ENCODE measurements around the gene NSUN2. TPM values are rescaled to one million over a fixed set of nuclear protein-coding genes. Genes with fewer than 3 reads are reported as not detected.

NSUN2 gene
- polyA plus RNA-seq, 3 donors, result 24.4 to 63.4 (median 25.6) TPM

DNA sequence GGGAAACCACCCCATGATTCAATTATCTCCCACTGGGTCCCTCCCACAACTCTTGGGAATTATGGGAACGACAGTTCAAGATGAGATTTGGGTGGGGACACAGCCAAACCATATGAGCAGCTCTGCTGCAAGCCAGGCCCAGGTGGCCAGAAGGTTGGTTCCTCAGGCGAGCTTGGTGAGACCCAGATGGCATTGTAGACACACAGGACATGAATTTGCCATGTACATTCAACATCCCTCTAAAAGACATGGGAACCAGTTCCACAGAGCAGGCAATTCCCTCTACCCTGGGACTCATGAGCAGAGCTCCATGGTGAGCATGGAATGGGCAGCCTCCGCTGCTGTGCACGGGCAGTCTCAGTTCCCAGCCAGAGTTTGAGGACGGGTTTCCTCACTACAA, 53.3 kb downstream of the NSUN2 start:
- H3K27me3 Mint-ChIP-seq (ENCODE audit: low read depth in 3 of 3), result peaks cover 35 to 53% (median 38%) of the 10 kb centered on the region in 3 donors

DNA sequence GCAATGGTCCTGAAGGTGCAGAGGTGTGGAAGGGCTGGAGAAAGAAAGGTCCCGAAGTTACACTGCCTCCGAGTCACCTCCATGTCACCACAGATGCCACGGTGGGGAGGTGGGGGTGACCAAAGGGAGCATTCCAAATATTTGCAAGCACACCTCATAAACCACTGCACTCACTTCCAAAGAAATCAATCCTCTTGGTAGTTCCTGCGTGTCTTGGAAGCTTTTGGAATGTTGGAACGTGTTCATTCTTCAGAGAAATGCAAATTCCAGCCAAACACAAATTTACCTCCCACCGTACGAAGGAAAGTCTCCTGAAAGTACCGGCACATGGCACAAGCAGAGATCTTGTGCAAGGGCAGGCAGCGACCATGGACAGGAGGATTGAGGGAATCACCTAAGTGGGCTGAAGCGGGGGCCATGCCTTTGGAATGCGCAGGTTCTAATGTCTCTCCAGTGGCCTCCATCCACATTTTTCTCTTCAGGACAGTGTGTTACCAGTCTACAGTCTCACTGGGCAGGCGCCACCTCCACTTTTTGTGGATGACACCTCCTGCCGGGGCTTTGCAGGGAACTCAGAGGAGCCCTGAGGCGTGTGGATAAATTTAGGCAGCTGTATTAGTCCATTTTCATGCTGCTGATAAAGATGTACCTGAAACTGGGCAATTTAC, 54.0 kb downstream of the NSUN2 start:
- WGBS (ENCODE audit: insufficient coverage), result 97% methylated on average over 5 of the region's 14 CpGs
- Mint-ChIP-seq H3K27me3 (ENCODE audit: low read depth in 3 of 3) (peaks cover 27 to 45% (median 38%) of the 10 kb centered on the region in 3 donors), H3K9me3 (peaks cover 0 to 6% (median 0%) of the 10 kb centered on the region in 7 donors), H3K36me3 (no peaks in the 10 kb centered on the region), H3K27ac (no peak overlapping the region), H3K4me1 (no peaks in the 10 kb centered on the region), H3K4me3 (no peak overlapping the region)
- Histone ChIP-seq H3K9ac (ENCODE audit: insufficient read depth, low read length, poor library complexity, severe bottlenecking) (no peak overlapping the region), H4K20me1 (ENCODE audit: insufficient read depth, low read length) (no peaks in the 10 kb centered on the region), H3K27ac (ENCODE audit: low read depth in 1 of 2, low read length in 2 of 2) (no peak overlapping the region), H2AFZ (ENCODE audit: insufficient read depth, low read depth, low read length, poor library complexity, severe bottlenecking) (no peak overlapping the region), H3K4me1 (ENCODE audit: control insufficient read depth in 1 of 2, insufficient read depth in 2 of 2, low read length in 2 of 2) (no peaks in the 10 kb centered on the region), H3K4me3 (replicated peaks in 1 of 3; ENCODE audit: low read depth in 2 of 3, low read length in 3 of 3) (no peak overlapping the region), H3K79me2 (ENCODE audit: insufficient read depth, low read length) (no peaks in the 10 kb centered on the region), H3K4me2 (replicated peaks; ENCODE audit: extremely low read depth, low read length, poor library complexity, severe bottlenecking) (no peak overlapping the region), H3K9me3 (replicated peaks in 1 of 2; ENCODE audit: control insufficient read depth in 1 of 2, insufficient read depth in 1 of 2, low read length in 2 of 2) (no peaks in the 10 kb centered on the region), H3K27me3 (ENCODE audit: control insufficient read depth in 2 of 2, insufficient read depth in 2 of 2, low read length in 2 of 2) (peaks cover 15 to 29% of the 10 kb centered on the region in 2 donors), H3K36me3 (replicated peaks in 1 of 2; ENCODE audit: control insufficient read depth in 1 of 2, insufficient read depth in 2 of 2, low read length in 2 of 2) (no peaks in the 10 kb centered on the region)
- TF ChIP-seq, protein P1, sequence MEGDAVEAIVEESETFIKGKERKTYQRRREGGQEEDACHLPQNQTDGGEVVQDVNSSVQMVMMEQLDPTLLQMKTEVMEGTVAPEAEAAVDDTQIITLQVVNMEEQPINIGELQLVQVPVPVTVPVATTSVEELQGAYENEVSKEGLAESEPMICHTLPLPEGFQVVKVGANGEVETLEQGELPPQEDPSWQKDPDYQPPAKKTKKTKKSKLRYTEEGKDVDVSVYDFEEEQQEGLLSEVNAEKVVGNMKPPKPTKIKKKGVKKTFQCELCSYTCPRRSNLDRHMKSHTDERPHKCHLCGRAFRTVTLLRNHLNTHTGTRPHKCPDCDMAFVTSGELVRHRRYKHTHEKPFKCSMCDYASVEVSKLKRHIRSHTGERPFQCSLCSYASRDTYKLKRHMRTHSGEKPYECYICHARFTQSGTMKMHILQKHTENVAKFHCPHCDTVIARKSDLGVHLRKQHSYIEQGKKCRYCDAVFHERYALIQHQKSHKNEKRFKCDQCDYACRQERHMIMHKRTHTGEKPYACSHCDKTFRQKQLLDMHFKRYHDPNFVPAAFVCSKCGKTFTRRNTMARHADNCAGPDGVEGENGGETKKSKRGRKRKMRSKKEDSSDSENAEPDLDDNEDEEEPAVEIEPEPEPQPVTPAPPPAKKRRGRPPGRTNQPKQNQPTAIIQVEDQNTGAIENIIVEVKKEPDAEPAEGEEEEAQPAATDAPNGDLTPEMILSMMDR (IDR thresholded peaks at IDR 0.05), result no peak
- DNase-seq, result no peak
- intact Hi-C loops (cut with micrococcal nuclease), result no loop called here

More for the DNA sequence above, 53.3 kb downstream of the NSUN2 start:
- Histone ChIP-seq H3K4me2 (replicated peaks; ENCODE audit: extremely low read depth, low read length, poor library complexity, severe bottlenecking) (no peak overlapping the region), H3K9ac (ENCODE audit: insufficient read depth, low read length, poor library complexity, severe bottlenecking) (no peak overlapping the region), H3K27me3 (ENCODE audit: control insufficient read depth in 2 of 2, insufficient read depth in 2 of 2, low read length in 2 of 2) (peaks cover 20 to 36% of the 10 kb centered on the region in 2 donors), H3K4me1 (ENCODE audit: control insufficient read depth in 1 of 2, insufficient read depth in 2 of 2, low read length in 2 of 2) (no peaks in the 10 kb centered on the region), H3K79me2 (ENCODE audit: insufficient read depth, low read length) (no peaks in the 10 kb centered on the region), H4K20me1 (ENCODE audit: insufficient read depth, low read length) (no peaks in the 10 kb centered on the region), H2AFZ (ENCODE audit: insufficient read depth, low read depth, low read length, poor library complexity, severe bottlenecking) (no peak overlapping the region), H3K4me3 (replicated peaks in 1 of 3; ENCODE audit: low read depth in 2 of 3, low read length in 3 of 3) (no peak overlapping the region), H3K36me3 (replicated peaks in 1 of 2; ENCODE audit: control insufficient read depth in 1 of 2, insufficient read depth in 2 of 2, low read length in 2 of 2) (no peaks in the 10 kb centered on the region), H3K9me3 (replicated peaks in 1 of 2; ENCODE audit: control insufficient read depth in 1 of 2, insufficient read depth in 1 of 2, low read length in 2 of 2) (no peaks in the 10 kb centered on the region), H3K27ac (ENCODE audit: low read depth in 1 of 2, low read length in 2 of 2) (no peak overlapping the region)
- DNase-seq, result no peak
- Mint-ChIP-seq H3K27ac (no peak overlapping the region), H3K36me3 (no peaks in the 10 kb centered on the region), H3K4me1 (no peaks in the 10 kb centered on the region), H3K9me3 (peaks cover 0 to 6% (median 0%) of the 10 kb centered on the region in 7 donors), H3K4me3 (peak overlapping the region in 1 of 2 donors; percentile 37)
- WGBS (ENCODE audit: insufficient coverage), result 79% methylated on average over 3 of the region's 5 CpGs
- TF ChIP-seq, protein P1 (IDR thresholded peaks at IDR 0.05), result no peak
- intact Hi-C loops (cut with micrococcal nuclease), result no loop called here

Measured in CD14-positive monocyte (primary cell).